NK-92 (cell line): Measurements from ENCODE around the gene SLC29A3.

Source experiments
- DNase-seq: peaks from one replicate; lab custom pipeline; 2025; ENCODE audit not compliant: unreplicated experiment; lab: John Stamatoyannopoulos, UW

SLC29A3 gene

DNA sequence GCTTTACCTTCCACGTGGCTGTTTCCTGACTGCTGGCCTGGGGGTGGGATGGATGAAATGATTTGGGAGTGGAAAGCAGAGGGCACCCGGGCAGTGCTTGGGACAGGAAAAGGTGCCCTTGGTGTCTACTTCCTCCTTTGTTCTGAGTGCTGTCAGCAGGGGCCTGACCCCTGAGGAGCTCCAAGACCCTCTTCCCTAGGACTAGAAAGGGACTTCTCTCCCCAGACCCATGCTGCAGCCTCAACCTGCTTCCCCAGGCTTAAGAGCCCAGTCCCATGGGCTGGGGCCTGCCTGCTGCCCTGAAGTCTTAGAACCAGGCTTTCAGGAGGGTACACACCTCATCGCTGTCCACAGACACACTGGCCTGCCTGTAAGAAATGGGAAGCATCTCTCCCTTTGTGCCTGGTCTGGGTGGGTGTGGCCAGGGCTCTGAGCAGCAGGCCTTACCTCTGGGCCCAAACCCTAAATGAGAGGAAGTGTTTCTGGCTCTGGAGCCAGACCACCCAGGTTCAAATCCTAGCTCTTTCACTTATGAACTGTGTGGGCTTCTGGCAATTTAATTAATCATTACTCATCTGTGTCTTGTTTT, 90.6 kb downstream of the SLC29A3 start:
- no peak for DNase-seq
